GM19025 (cell line): ENCODE data around the gene KDM4B.
"Not testable (repeated sequence)": the region's sequence is repeated elsewhere in the genome, so short reads cannot be mapped to it uniquely, and the experiment has no call there.

Experiments used
- ATAC-seq: cut with Tn5 transposase; IDR thresholded peaks from one replicate; pipeline ENCODE4 v1.9.1; 2021; ENCODE audit warnings: mild to moderate bottlenecking, low read depth, moderate library complexity; ENCODE audit not compliant: unreplicated experiment

The KDM4B gene

DNA sequence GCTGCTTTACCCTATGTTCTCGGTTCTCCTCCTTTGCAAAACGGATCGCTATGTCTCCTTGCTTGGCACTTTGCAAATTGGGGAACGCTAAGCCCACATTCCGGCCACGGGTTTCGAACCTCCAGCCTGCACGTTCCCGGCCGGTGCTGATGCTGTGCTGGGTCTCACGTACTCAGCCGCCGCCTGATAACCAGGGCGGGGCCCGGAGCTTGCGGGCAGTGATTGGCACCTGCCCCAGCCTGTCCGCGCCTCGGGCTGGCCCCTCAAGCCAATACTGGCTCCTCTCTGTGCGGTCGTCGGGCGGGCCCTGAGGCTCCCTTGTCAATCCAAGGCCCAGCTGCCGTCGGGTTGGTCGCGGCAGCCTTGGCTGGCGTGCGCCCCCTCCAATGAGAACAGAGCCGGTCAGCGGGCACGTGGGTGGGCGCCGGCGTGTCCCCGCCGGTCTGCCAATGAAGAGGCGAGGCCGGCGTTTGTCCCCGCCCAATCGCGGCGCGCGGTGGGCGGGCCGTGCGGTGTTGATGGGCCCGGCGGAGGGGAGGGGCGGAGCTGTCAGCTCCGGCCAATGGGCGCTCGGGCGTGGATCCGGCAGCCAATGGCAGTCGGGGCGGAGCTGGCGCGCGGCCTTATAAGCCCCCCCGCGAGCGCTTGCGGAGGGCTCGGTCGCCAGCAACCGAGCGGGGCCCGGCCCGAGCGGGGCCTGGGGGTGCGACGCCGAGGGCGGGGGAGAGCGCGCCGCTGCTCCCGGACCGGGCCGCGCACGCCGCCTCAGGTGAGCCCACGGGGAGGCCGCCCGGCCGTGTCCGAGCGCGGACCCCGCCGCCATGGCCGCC, at the start of gene KDM4B:
Gene KDM4B, plus strand, starts transcription at position 652 of the 830 bp plus-strand sequence. CDS start 63,778 bp downstream, outside the sequence.
- peak; percentile 87 for ATAC-seq

DNA sequence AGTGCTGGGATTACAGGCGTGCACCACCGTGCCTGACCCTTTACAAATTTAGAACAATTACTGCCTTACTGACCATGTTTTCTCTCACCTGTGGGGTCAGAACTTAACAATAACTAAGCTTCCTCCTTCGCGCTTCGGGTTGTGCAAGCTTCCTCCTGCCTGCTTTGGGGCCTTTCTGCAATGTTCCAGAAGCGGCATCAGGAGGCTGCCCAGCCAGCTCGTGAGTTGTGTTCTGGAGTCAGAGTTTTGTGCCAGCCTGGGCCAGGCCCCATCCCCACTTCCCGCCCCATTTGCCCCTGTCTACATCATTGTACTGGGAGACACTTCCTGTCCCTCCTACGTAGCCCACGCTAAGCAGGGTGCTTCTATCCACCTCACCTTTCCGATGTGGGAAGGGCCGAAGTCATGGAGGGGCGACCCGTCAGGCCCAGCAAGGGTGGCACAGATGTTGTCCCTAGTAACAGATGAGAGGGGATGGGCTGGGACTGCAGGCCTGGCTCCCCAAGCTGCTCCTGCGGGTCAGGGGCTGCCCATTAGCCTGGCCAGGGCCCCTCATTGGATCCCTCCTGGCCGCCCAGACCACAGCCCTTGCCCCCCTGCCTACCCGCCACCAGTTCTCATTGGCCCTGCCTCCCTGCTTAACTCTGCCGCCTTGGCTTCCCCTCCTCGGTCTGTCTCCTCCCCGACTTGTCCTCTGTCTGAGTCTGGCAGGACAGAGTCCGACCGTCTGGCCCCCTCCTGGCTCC, 46.2 kb upstream of the KDM4B start:
- ATAC-seq = no peak

DNA sequence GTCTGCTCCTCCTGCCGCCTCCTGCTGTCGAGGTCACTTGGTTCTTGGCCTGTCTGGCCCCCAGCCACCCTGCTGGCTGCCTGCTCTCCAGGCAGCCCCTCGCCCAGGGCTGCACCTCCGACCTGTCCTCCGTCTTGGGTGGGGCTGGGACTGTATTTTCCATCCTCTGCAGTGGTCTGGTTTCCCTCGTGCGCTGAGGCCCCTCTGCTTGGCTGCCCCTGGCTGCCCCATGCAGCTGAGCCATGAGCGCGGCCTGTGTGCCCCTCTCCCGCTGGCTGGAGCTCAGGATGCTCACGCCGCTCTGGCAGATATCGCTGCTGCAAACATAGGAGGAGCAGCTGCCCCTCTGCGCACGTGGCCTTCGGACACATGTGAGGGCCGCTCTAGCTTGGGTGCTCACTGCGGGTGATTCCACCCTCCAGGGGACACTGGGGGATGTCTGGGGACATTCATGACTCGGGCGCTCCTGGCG, 45.6 kb upstream of the KDM4B start:
- ATAC-seq = no peak

DNA sequence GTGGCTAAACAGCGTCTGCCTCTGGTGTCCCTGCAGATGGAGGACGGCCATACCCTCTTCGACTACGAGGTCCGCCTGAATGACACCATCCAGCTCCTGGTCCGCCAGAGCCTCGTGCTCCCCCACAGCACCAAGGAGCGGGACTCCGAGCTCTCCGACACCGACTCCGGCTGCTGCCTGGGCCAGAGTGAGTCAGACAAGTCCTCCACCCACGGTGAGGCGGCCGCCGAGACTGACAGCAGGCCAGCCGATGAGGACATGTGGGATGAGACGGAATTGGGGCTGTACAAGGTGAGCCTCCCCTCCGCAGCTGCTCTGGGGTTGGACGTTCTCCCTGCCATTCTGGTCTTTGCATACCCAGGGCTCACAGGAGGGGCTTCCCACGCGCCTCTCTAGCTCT, 39.7 kb upstream of the KDM4B start:
- ATAC-seq = no peak

DNA sequence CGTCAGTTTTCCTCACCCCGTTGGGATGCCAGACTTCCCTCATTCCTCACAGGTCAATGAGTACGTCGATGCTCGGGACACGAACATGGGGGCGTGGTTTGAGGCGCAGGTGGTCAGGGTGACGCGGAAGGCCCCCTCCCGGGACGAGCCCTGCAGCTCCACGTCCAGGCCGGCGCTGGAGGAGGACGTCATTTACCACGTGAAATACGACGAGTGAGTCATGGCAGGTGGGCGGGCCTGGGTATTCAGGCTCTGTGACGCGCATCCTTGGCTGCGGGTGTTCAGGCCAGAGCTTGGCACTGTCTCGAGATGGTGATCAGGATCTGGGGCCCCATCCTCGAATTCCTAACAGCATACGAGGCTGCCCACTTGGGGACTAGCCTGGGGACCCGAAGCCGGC, 38.2 kb upstream of the KDM4B start:
- no peak for ATAC-seq

DNA sequence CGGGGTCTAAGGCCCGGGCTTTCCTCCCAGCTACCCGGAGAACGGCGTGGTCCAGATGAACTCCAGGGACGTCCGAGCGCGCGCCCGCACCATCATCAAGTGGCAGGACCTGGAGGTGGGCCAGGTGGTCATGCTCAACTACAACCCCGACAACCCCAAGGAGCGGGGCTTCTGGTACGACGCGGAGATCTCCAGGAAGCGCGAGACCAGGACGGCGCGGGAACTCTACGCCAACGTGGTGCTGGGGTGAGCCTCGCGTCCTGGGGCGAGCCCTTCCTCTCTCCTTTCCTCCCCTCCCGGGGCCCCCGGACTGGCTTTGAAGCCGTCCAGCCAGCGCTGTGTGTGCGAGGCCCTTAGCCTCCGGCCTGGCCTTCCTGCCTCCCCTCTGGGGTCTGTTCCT, 36.2 kb upstream of the KDM4B start:
- no peak for ATAC-seq

DNA sequence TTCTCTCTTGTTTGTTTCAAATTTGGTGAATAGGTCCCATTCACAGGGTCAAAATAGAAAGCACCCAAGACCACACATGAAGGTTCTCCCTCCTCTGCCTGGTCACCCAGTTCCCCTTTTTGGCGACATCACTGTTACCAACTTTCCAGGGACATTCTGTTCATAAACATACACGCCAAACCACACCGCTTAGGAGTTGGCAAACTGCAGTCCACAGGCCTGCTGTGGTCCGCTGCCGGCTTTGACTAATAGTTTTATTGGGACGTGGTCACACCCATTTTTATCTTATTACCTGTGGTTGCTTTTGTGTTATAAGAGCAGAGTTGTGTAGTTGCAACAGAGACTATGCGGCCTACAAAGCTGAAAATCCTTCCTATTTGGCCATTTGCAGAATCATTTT, 35.4 kb upstream of the KDM4B start:
- ATAC-seq = no peak

DNA sequence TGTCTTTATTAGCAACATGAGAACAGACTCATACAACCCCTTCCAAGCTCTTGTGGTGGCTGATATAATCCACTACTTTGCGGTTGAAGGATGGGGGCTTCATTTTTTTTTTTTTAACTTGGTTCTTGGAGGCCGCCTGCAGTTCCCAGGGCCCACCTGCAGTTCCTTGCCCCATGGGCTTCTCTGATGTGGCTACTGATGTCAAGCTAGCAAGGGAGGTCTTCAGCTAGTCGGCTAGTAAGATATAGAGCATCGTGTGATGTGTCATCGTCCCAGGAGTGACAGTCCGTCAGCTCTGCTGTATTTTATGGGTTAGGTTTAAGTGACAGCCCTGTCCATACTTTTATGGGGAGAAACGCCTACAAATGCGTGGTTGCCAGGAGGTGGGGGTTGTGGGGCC, 33.5 kb upstream of the KDM4B start:
- no peak for ATAC-seq

DNA sequence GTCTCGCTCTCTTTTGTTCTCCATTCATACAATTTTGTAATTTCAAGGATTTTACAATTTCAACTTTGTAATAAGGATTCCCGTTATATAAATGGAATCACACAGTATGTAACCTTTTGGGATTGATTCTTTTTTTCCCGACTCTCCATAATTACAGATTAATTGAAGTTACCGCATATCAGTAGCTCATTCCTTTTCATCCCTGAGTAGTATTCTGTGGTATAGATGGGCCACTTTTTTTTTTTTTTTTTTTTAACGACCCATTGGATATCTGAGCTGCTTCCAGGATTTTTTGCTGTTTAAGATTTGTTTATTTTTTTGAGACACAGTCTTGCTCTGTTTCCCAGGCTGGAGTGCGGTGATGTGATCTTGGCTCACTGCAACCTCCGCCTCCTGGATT, 31.9 kb upstream of the KDM4B start:
- ATAC-seq = no peak

DNA sequence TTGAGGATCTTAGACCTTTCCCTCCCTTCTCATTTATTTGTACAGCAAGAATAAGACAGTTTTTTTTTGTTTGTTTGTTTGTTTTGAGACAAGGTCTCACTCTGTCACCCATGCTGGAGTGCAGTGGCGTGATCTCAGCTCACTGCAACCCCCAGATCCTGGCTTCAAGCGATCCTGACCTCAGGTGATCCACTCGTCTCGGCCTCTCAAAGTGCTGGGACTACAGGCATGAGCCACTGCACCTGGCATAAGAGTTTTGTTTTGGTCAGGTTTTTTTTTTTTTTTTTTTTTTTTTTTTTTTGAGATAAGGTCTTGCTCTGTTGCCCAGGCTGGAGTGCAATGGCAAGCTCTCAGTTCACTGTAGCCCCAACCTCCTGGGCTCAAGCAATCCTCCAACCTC, 30.5 kb upstream of the KDM4B start:
- ATAC-seq = not testable (repeated sequence)

DNA sequence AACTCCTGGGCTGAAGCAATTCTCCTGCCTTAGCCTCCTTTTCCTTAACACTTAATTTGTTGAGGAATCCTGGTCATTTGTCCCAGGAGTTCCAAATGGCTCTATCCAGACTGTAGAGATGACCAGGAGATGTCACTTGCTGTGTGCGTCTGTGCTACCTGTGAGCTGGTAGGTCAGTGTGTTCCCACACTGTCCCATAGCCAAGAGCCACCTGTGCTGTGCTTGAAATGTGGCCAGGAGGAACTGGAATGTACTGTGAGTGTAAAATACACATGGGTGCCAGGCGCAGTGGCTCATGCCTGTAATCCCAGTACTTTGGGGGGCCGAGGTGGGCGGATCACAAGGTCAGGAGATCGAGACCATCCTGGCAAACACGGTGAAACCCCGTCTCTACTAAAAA, 29.4 kb upstream of the KDM4B start:
- no peak for ATAC-seq

DNA sequence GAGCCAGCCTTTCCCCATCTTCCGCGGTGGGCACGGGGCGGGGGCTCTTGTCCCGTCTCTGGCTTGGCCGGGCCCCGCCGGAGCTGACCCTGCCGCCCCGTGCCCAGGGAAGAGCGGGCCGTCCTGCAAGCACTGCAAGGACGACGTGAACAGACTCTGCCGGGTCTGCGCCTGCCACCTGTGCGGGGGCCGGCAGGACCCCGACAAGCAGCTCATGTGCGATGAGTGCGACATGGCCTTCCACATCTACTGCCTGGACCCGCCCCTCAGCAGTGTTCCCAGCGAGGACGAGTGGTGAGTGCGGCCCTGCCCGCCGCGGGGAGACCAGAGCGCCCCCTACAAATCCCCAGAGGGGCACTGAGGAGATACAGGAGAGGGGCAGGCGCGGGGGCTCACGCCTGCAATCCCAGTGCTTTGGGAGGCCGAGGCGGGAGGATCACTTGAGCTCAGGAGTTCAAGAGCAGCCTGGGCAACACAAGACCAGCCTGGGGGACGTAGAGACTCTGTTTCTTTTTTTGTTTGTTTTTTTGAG, 27.2 kb upstream of the KDM4B start:
- ATAC-seq = not testable (repeated sequence)

DNA sequence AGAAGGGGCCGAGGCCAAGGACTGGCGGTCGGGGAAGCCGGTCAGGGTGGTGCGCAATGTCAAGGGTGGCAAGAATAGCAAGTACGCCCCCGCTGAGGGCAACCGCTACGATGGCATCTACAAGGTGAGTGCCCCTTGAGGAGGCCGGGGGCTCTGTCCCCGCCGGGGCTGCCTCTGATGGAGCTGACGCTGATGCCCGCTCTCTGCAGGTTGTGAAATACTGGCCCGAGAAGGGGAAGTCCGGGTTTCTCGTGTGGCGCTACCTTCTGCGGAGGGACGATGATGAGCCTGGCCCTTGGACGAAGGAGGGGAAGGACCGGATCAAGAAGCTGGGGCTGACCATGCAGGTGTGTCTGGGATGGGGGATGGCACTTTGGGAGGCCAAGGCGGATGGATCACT, 18.3 kb upstream of the KDM4B start:
- ATAC-seq = not testable (repeated sequence)

DNA sequence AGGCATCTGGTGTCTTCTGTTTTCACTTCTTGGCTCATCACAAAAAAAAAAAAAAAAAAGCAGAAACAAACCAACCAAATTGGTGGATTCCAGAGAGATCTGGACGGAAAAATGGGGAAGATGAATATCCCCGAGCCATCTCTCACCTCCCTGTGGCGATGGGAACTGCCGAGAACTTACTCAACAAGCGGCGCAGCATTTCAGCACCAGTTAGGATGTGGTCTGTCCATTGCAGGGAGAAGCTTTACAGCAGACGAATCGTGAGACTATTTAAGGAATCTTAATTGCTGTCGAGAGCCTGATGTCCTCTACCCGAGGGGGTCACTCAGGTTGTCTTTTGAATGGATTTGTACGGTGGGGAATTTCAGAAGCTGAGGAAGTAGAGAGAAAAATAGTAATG, 17.3 kb upstream of the KDM4B start:
- no peak for ATAC-seq

DNA sequence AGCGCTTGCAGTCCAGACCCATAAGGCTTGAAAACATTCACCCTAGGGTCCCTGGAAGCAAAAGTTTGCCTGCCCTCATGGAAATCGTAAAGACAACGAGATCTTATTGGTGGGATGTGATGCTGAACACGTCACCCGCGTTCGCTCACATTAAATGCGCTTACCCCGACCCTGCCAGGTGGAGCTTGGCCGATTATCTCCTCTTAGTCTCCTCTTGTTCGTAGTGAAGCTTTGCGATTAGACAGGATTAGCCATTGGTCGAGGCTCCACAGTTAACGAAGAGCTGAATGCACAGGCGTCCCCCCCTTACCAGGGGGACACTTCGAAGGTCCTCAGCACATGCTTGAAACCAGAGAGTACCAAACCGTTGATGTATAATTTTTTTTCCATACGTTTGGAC, 16.0 kb upstream of the KDM4B start:
- ATAC-seq = no peak

DNA sequence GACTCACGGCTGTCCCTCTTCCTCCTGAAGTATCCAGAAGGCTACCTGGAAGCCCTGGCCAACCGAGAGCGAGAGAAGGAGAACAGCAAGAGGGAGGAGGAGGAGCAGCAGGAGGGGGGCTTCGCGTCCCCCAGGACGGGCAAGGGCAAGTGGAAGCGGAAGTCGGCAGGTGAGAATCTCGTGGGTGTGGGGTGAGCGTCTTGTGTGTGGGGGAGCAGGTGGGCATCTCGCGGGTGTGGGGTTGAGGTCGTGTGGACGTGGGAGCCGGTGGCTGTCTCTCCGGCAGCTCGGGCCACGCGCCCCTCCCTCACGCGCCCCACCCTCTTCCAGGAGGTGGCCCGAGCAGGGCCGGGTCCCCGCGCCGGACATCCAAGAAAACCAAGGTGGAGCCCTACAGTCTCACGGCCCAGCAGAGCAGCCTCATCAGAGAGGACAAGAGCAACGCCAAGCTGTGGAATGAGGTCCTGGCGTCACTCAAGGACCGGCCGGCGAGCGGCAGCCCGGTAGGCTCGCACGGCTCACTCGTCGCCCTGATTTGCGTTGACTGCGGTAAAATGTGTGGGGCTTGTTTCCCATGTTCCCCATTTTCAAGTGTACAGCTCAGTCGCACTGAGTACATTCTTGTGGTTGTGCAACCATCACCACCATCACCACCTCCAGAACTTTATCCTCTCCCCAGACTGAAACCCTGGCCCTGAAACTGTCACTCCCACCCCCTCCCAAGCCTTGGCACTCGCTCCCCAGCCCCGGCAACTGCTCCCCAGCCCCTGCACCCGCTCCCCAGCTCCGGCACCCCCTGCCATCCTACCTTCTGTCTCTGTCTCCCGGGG, 14.4 kb upstream of the KDM4B start:
- not testable (repeated sequence) for ATAC-seq

DNA sequence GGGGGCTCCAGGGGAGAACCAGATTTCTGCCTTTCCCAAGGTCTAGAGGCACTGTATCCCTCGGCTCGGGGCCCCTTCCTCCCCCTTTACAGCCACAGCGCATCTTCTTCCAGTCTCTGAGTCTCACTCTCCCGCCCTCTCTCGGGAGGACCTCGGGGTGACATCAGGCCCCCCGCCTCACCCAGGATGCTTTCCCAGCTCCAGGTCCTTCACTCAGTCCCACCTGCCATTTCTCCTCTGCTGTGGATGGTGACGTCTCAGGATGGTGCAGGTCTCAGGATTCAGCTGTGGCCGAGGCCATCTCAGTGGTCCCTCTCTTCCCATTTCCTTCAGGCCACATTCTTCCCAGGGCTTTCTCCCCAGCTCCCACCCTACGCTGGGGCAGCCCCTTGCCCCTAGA, 13.6 kb upstream of the KDM4B start:
- no peak for ATAC-seq

DNA sequence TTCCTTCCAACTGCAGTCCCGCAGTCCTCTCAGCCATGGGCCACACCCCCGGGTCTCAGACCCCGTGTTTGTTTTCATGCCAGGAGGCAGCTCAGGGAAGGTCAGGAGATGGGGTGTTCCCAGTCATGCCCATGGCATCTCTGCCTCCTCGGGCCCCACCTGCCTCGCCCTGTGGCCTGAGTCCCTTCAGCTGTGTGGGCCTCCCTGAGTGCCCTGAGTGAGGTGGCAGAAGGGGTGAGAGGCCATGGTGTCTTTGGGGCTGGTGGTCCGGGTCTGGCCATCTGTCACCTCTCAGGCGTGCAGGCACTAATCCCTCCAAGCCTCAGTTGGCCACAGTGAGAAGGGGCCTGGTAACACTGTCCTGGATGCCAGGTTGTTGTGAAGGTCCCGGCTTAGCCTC, 10.9 kb upstream of the KDM4B start:
- ATAC-seq = no peak

DNA sequence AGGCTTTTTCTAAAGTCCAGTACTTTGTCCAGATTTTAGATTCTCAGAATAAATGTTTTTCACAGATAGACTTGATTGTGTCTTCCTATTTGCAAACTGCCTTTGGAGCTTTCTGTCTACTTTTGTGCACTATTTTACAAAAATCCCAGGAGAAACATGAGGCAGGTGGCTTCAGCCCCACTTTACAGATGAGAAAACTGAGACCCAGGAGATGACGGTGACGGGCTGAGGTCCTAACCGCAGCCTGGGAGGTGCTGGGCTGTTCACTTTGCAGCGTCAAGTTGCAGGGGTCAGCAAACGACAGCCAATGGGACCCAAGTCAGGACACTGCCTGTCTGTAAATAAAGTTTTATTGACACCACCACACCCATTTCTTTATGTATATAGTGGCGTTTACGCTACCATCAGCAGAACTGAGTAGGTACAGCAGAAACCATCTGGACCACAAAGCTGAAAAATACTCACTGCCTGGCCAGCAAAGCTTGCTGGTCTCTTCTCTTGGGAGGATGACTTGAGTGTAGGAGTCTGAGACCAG, 6.8 kb upstream of the KDM4B start:
- ATAC-seq = no peak

DNA sequence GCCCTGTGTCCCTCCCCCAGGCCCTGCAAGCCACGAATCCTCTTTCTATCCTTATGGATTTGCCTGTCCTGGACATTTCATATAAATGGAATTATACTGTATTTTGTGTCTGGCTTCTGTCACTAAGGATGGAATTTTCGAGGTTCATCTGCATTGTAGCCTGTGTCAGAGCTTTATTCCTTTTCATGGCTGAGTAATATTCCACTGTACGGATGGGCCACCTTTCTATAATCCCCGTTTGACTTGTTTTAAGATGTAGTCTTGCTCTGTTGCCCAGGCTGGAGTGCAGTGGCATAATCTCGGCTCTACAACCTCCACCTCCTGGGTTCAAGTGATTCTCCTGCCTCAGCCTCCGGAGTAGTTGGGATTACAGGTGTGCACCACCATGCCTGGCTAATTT, 3.9 kb upstream of the KDM4B start:
- ATAC-seq = no peak
